GM19438 (cell line): Measurements from ENCODE around the gene SDHA.
A peak's percentile ranks its signal among the peaks of the same experiment; 100 is the strongest.

Source experiments
- ATAC-seq: cut with Tn5 transposase; IDR thresholded peaks from one replicate; pipeline ENCODE4 v1.9.1; 2021; ENCODE audit warnings: low read depth; ENCODE audit not compliant: unreplicated experiment

SDHA gene

GRCh38 chr5:217494-218456 is at the start of gene SDHA, which contains the start of gene CCDC127:
Gene SDHA (plus strand): TSS chr5:218320. CDS start chr5:218356, 36 bp downstream.
Gene CCDC127 (minus strand): TSS chr5:218153. CDS start chr5:216849, 1,304 bp downstream.
- peak; percentile 67 for ATAC-seq

GRCh38 chr5:169071-169727 is 48.9 kb upstream of the SDHA start:
- no peak for ATAC-seq

GRCh38 chr5:169728-170094 is 48.4 kb upstream of the SDHA start:
- ATAC-seq, result no peak

GRCh38 chr5:170971-171800 is 46.9 kb upstream of the SDHA start:
- no peak for ATAC-seq

GRCh38 chr5:171801-172331 is 46.3 kb upstream of the SDHA start:
- ATAC-seq, result no peak

- no peak for ATAC-seq
Observed at GRCh38 chr5:172421-172820, 45.7 kb upstream of the SDHA start.

- ATAC-seq, result no peak
Observed at GRCh38 chr5:172841-173251, 45.3 kb upstream of the SDHA start.

- no peak for ATAC-seq
Observed at GRCh38 chr5:173392-174290, 44.5 kb upstream of the SDHA start.

- ATAC-seq, result no peak
Observed at GRCh38 chr5:174291-174600, 43.9 kb upstream of the SDHA start.

- ATAC-seq, result no peak
Observed at GRCh38 chr5:174876-175465, 43.1 kb upstream of the SDHA start.

GRCh38 chr5:176296-176823 is 41.8 kb upstream of the SDHA start:
- no peak for ATAC-seq

GRCh38 chr5:178110-178509 is 40.0 kb upstream of the SDHA start:
- ATAC-seq, result no peak

- ATAC-seq, result no peak
Observed at GRCh38 chr5:179401-179800, 38.7 kb upstream of the SDHA start.

- no peak for ATAC-seq
Observed at GRCh38 chr5:180286-180918, 37.7 kb upstream of the SDHA start.

GRCh38 chr5:181160-181559 is 37.0 kb upstream of the SDHA start:
- no peak for ATAC-seq

- ATAC-seq, result no peak
Observed at GRCh38 chr5:181566-181965, 36.6 kb upstream of the SDHA start.

GRCh38 chr5:182126-182525 is 36.0 kb upstream of the SDHA start:
- ATAC-seq, result no peak

GRCh38 chr5:184471-184870 is 33.6 kb upstream of the SDHA start:
- ATAC-seq, result no peak
